Activated CD4-positive, alpha-beta T cell treated with anti-CD3 and anti-CD28 coated beads for 48 hours (primary cell): ENCODE measurements around the gene CYP2A7.
"Not testable (repeated sequence)": the region's sequence is repeated elsewhere in the genome, so short reads cannot be mapped to it uniquely, and the experiment has no call there.

Source experiments
- DNase-seq: peaks from one replicate; pipeline ENCODE4 v3.0.0-alpha.2; 2020

CYP2A7 gene

GRCh38 chr19:40838477-40838876, 43.6 kb downstream of the CYP2A7 start:
- DNase-seq = not testable (repeated sequence)

- DNase-seq = no peak
These were observed 45.1 kb downstream of the CYP2A7 start for GRCh38 chr19:40836754-40837429.

DNA sequence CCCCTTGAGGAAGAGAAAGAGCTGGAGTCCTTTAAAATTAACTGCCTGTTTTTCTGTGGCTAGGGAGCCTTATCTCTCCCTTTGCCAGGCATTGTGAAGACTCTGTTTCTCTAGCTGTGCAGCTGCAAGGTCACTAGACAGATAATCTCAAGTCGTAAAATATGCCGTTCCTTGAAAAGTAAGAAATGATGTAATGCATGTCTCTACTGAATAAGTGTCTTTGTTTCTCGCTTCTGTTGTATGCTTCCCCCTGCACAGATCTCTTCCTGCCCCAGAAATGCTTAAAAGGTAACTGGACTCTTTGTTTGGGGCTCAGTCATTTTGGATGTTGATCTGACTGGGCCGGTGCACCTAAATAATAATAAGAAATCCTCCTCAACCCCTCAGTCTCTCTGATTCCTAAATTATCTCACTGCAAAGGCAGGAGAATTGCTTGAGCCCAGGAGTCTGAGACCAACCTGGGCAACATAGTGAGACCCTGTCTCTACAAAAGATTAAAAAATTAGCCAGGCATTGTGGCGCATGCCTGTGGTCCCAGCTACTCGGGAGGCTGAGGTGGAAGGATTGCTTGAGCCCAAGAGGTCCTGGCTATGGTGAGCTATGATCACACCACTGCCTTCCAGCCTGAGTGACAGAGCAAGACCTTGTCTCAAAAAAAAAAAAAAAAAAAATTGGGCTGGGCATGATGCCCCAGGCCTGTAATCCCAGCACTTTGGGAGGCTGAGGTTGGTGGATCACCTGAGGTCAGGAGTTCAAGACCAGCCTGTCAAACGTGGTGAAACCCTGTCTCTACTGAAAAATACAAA, 48.1 kb downstream of the CYP2A7 start:
- DNase-seq = not testable (repeated sequence)

DNA sequence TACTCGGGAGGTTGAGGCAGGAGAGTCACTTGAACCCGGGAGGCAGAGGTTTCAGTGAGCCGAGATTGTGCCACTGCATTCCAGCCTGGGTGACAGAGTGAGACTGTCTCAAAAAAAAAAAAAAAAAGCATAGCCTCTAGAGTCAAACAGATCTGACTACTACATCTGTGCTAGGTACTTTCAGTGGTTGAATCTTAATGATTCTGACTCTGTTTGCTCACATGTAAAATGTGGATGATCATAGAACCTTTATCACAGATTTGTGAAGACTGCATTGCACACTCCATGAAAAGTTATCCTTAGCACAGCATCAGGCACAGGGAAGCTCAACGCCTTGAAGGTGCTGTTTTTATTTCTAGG, 49.6 kb downstream of the CYP2A7 start:
- DNase-seq = not testable (repeated sequence)

DNA sequence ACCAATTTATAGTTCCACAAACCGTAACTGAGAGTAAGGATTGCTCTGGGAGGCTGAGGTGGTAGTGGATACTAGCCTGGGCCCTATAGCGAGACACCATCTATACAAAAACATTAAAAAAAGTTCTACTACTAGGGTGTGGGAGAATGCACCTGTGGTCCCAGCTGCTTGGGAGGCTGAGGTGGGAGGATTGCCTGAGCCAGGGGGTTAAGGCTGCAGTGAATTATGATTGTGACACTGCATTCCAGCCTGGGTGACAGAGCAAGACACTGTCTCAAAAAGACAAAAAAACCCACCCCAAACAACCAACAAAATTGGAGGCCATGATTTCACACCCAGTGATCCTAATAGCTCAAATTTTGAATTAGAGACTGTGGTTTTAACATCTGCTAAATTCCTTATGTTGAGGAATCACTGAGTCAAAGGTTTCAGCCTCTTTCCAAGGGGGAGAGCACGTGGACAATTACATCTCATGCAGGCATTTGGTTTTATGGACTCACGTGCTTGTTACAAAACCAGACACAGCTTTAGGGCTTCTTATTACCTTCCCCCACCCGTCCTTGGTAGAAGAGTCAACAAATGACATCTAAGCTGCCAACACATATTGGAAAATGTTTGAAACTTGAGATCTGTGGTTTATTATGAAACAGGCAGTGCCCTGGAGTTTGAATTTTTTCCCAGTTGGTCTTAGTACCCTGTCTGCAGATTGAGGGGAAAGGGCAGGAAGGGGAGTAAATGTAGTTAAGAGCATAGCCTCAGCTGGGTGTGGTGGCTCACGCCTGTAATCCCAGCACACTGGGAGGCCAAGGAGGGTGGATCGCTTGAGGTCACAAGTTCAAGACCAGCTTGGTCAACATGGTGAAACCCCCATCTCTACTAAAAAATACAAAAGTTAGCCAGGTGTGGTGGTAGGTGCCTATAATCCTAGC, 50.3 kb downstream of the CYP2A7 start:
- DNase-seq = no peak

GRCh38 chr19:40830741-40831140, 51.3 kb downstream of the CYP2A7 start:
- not testable (repeated sequence) for DNase-seq

DNA sequence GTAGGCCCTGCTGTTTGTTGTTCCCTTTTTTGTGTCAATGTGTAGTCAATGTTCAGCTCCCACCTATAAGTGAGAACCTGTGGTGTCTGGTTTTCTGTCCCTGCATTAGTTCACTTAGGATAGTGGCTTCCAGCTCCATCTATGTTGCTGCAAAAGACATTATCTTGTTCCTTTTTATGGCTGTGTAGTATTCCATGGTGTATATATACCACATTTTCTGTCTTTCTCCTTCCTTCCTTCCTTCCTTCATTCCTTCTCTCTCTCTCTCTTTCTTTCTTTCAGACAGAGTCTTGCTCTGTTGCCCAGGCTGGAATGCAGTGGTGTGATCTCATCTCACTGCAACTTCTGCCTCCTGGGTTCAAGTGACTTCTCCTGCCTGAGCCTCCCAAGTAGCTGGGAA, 52.8 kb downstream of the CYP2A7 start:
- DNase-seq = no peak

DNA sequence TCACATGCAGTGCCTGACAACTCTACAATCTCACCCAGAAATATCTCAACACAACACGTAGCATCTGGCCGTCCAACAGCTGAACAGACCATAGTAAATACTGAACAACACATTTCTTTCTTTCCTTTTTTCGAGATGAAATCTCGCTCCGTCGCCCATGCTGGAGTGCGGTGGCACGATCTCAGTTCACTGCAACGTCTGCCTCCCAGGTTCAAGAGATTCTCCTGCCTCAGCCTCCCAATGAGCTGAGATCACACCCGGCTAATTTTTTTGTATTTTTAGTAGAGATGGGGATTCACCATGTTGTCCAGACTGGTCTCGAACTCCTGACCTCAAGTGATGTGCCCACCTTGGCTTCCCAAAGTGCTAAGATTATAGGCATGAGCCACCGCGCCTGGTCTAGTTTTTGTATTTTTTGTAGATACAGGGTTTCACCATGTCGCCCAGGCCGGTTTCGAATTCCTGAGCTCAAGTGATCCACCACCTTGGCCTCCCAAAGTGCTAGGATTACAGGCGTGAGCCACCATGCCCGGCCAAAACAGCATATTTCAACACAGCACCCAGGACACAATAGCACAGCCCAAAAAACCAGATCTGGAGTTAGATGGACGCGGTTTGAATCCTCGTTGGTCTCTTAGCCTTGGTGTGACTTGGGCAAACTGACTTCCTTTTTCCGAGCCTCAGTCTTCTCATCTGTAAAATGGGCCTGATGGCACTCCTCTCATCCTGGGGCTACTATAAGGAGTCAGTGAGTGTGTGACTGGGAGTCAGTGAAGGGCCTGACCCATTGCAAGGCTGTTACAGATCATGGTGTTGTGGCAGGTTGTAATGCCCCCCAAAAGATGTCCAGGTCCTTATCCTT, 54.4 kb downstream of the CYP2A7 start:
- no peak for DNase-seq

DNA sequence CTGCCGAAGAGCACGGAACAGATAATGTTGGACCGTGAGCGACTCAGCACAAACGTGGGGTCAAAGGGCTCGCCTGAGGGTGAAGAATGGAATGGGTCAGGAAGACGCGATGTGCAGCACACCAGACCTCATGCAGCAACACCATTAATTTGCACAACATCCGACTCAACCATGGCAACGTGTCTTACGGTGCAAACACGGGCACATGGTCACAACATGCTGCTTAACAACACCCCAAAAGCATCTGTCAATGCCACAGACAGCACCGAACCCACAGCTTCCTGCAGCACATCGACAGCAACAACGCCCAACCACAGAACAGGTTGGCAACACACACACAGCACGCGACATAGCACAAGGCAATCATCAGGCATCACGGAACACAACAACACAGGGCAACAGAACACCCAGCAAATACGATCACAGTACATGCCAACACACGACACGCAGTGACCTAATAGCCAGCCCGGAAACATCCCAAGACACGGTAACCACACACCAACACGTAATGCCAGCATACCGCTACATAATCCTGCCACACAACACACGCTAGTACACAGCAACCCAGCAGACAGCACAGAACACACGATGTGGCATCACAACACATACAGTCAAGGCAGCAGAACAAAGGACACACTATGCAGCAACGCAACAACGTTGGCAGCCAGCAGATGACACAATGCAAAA, 55.2 kb downstream of the CYP2A7 start:
- not testable (repeated sequence) for DNase-seq

GRCh38 chr19:40826312-40826698, 55.7 kb downstream of the CYP2A7 start:
- not testable (repeated sequence) for DNase-seq

- DNase-seq = not testable (repeated sequence)
These were observed 56.5 kb downstream of the CYP2A7 start for GRCh38 chr19:40825460-40826095.
